ENCODE results near the gene MAPK11.

- TF ChIP-seq CTCF (IDR thresholded peaks at IDR 0.05) (peak; percentile 51), EZH2 (IDR thresholded peaks at IDR 0.05; ENCODE audit: borderline replicate concordance, insufficient read depth, low read depth, low read length, poor library complexity, severe bottlenecking) (no peak)
Observed at GRCh38 chr22:50236731-50237409, 33.3 kb downstream of the MAPK11 start.

Data from B cell (primary cell).